Glutamatergic neuron (in vitro differentiated cells): ENCODE data around the gene ADGRG3. TPM values are rescaled to one million over a fixed set of nuclear protein-coding genes. Genes with fewer than 3 reads are reported as not detected.

ENCODE experiments used
- DNase-seq: peaks from one replicate; pipeline ENCODE4 v3.0.0; 2022
- H3K27ac Mint-ChIP-seq: one replicate; pipeline ENCODE4 v1.8.0; 2020; ENCODE audit warnings: mild to moderate bottlenecking, mixed read lengths, inconsistent platforms; ENCODE audit not compliant: unreplicated experiment
- H3K27me3 Mint-ChIP-seq: one replicate; pipeline ENCODE4 v1.8.0; 2020; ENCODE audit warnings: mild to moderate bottlenecking, moderate library complexity, mixed read lengths, inconsistent platforms; ENCODE audit not compliant: unreplicated experiment
- H3K36me3 Mint-ChIP-seq: one replicate; pipeline ENCODE4 v1.8.0; 2020; ENCODE audit warnings: mild to moderate bottlenecking, mixed read lengths, inconsistent platforms; ENCODE audit not compliant: unreplicated experiment
- H3K4me1 Mint-ChIP-seq: one replicate; pipeline ENCODE4 v1.8.0; 2020; ENCODE audit warnings: mild to moderate bottlenecking, low read depth, mixed read lengths, inconsistent platforms; ENCODE audit not compliant: unreplicated experiment
- H3K4me3 Mint-ChIP-seq: one replicate; pipeline ENCODE4 v1.8.0; 2020; ENCODE audit warnings: mild to moderate bottlenecking, mixed read lengths, inconsistent platforms; ENCODE audit not compliant: unreplicated experiment
- H3K9me3 Mint-ChIP-seq: one replicate; pipeline ENCODE4 v1.8.0; 2020; ENCODE audit warnings: mild to moderate bottlenecking, moderate library complexity, mixed read lengths, inconsistent platforms; ENCODE audit not compliant: unreplicated experiment
- CTCF ChIP-seq: fragments of 200-600 bp; sonication (generic); IDR thresholded peaks from one replicate; pipeline ENCODE4 v1.5.0; 2021; ENCODE audit not compliant: partially characterized antibody, unreplicated experiment
- total RNA-seq: library from RNA; stranded (reverse); fragmentation: NEBNext Ultra II Directional; extraction: Animal tissue kit (Norgen Biotek cat#: 25700); gene quantifications from one replicate; pipeline ENCODE4 v1.2.1, GENCODE V29; 2021; ENCODE audit not compliant: unreplicated experiment

ADGRG3 gene
- total RNA-seq, 1 donor from 2014 or later: not detected

- H3K9me3 Mint-ChIP-seq: no peaks in the 10 kb centered on the region
- H3K4me3 Mint-ChIP-seq: no peak overlapping the region
- H3K36me3 Mint-ChIP-seq: no peaks in the 10 kb centered on the region
- no peak for TF ChIP-seq CTCF
- DNase-seq: no peak
- H3K27ac Mint-ChIP-seq: no peak overlapping the region
- H3K27me3 Mint-ChIP-seq: peaks cover 15% of the 10 kb centered on the region
- peaks cover 29% of the 10 kb centered on the region for H3K4me1 Mint-ChIP-seq
These were observed 35.5 kb upstream of the ADGRG3 start for GRCh38 chr16:57632568-57632967.

GRCh38 chr16:57633383-57634064 is 34.6 kb upstream of the ADGRG3 start:
- Mint-ChIP-seq H3K4me1 (peaks cover 28% of the 10 kb centered on the region), H3K4me3 (no peak overlapping the region)

GRCh38 chr16:57634171-57634570 is 33.9 kb upstream of the ADGRG3 start:
- DNase-seq: no peak
- Mint-ChIP-seq H3K4me1 (peaks cover 25% of the 10 kb centered on the region), H3K27ac (no peak overlapping the region), H3K36me3 (no peaks in the 10 kb centered on the region), H3K4me3 (no peak overlapping the region), H3K9me3 (no peaks in the 10 kb centered on the region), H3K27me3 (peaks cover 12% of the 10 kb centered on the region)
- TF ChIP-seq CTCF: no peak

More at GRCh38 chr16:57633383-57634064, 34.6 kb upstream of the ADGRG3 start:
- DNase-seq: no peak
- Mint-ChIP-seq H3K27ac (no peak overlapping the region), H3K36me3 (no peaks in the 10 kb centered on the region), H3K27me3 (peaks cover 15% of the 10 kb centered on the region), H3K9me3 (no peaks in the 10 kb centered on the region)
- no peak for TF ChIP-seq CTCF

GRCh38 chr16:57635266-57636097 is 32.6 kb upstream of the ADGRG3 start:
- peaks cover 4% of the 10 kb centered on the region for H3K9me3 Mint-ChIP-seq
- peaks cover 29% of the 10 kb centered on the region for H3K4me1 Mint-ChIP-seq
- no peak for TF ChIP-seq CTCF

GRCh38 chr16:57636184-57636583 is 31.9 kb upstream of the ADGRG3 start:
- no peak for DNase-seq
- peak overlapping the region; percentile 17 for H3K27ac Mint-ChIP-seq
- peaks cover 6% of the 10 kb centered on the region for H3K9me3 Mint-ChIP-seq
- no peak for TF ChIP-seq CTCF
- H3K4me3 Mint-ChIP-seq: no peak overlapping the region
- peaks cover 29% of the 10 kb centered on the region for H3K4me1 Mint-ChIP-seq
- H3K36me3 Mint-ChIP-seq: no peaks in the 10 kb centered on the region
- peaks cover 5% of the 10 kb centered on the region for H3K27me3 Mint-ChIP-seq

More at GRCh38 chr16:57635266-57636097, 32.6 kb upstream of the ADGRG3 start:
- H3K36me3 Mint-ChIP-seq: no peaks in the 10 kb centered on the region
- no peak overlapping the region for H3K27ac Mint-ChIP-seq
- DNase-seq: no peak
- peaks cover 9% of the 10 kb centered on the region for H3K27me3 Mint-ChIP-seq
- H3K4me3 Mint-ChIP-seq: no peak overlapping the region
